ENCODE measurements around the gene ATG7.

ATG7 gene

DNA sequence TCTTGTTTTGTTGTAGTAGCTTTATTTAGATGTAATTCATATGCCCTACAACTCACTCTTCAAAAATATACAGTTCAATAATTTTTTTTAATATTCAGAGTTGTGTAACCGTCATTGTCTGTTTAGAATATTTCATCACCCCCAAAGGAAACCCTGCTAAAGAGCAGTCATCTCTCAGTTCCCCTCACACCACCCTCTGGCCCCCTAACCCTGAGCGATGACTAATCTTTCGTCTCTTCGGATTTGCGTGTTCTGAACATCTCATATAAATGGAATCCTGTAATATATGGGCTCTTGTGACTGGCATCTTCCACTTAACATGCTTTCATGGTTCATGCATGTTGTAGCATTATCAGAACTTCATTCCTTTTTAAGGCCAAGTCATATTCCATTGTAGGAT, 183.8 kb downstream of the ATG7 start (continued):
- TF ChIP-seq, protein P1, sequence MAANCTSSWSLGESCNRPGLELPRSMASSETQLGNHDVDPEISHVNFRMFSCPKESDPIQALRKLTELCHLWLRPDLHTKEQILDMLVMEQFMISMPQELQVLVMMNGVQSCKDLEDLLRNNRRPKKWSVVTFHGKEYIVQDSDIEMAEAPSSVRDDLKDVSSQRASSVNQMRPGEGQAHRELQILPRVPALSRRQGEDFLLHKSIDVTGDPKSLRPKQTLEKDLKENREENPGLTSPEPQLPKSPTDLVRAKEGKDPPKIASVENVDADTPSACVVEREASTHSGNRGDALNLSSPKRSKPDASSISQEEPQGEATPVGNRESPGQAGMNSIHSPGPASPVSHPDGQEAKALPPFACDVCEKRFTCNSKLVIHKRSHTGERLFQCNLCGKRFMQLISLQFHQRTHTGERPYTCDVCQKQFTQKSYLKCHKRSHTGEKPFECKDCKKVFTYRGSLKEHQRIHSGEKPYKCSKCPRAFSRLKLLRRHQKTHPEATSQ (tag by site-specific recombination; IDR thresholded peaks at IDR 0.05), result no peak
- TF ChIP-seq ZNF560 (tag by site-specific recombination; IDR thresholded peaks at IDR 0.05; ENCODE audit: borderline replicate concordance), result no peak
- TF ChIP-seq, protein P2, sequence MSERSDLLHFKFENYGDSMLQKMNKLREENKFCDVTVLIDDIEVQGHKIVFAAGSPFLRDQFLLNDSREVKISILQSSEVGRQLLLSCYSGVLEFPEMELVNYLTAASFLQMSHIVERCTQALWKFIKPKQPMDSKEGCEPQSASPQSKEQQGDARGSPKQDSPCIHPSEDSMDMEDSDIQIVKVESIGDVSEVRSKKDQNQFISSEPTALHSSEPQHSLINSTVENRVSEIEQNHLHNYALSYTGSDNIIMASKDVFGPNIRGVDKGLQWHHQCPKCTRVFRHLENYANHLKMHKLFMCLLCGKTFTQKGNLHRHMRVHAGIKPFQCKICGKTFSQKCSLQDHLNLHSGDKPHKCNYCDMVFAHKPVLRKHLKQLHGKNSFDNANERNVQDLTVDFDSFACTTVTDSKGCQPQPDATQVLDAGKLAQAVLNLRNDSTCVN (tag by site-specific recombination; optimal IDR thresholded peaks at IDR 0.05), result no peak
- TF ChIP-seq, protein P3, sequence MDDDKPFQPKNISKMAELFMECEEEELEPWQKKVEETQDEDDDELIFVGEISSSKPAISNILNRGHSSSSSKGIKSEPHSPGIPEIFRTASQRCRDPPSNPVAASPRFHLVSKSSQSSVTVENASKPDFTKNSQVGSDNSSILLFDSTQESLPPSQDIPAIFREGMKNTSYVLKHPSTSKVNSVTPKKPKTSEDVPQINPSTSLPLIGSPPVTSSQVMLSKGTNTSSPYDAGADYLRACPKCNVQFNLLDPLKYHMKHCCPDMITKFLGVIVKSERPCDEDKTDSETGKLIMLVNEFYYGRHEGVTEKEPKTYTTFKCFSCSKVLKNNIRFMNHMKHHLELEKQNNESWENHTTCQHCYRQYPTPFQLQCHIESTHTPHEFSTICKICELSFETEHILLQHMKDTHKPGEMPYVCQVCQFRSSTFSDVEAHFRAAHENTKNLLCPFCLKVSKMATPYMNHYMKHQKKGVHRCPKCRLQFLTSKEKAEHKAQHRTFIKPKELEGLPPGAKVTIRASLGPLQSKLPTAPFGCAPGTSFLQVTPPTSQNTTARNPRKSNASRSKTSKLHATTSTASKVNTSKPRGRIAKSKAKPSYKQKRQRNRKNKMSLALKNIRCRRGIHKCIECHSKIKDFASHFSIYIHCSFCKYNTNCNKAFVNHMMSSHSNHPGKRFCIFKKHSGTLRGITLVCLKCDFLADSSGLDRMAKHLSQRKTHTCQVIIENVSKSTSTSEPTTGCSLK (tag by site-specific recombination; IDR thresholded peaks at IDR 0.05), result no peak

DNA sequence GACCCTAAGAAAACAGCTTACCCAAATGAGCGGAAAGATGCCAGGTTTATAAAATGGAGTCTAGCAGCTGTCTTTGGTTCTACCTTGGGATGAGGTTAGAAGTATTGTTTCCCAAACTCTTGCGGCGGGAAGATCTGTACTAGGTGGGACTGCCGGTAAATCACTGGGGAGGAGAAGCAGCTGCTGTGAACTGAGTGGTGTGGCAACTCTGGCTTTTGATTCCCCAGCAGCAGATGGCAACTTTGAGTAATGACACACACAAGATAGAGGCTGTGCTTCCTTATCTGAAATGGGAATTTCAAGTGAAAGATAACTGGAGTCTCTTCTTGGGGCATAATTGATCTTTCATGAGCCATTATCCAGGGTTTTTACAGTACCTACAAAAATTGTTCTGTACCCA, 184.9 kb downstream of the ATG7 start:
- H3K4me3 ChIP-seq (ENCODE audit: low read depth, low read length), result no peak overlapping the region
- no peak for TF ChIP-seq RBAK (tag by site-specific recombination; IDR thresholded peaks at IDR 0.05)
- no peak for TF ChIP-seq MEIS1 (CRISPR knock-in tag; IDR thresholded peaks at IDR 0.05; ENCODE audit: borderline replicate concordance)
- H3K36me3 ChIP-seq (ENCODE audit: control insufficient read depth in 2 of 2, insufficient read depth in 1 of 2, low read length in 2 of 2), result no peaks in the 10 kb centered on the region
- POLR2A ChIA-PET, result no interaction called here
- H3K4me1 ChIP-seq (ENCODE audit: control insufficient read depth, insufficient read depth, low read length), result peaks cover 10% of the 10 kb centered on the region; the same call in 1 of the 2 replicates
- H3K27ac ChIP-seq (ENCODE audit: extremely low read depth, low read depth, low read length), result no peak overlapping the region
- CTCF ChIA-PET, result interaction anchor here (0.6 kb wide), 1 partner anchor 146 kb away, joined by 5 read pairs; no protein-coding TSS in a partner anchor
- no peaks in the 10 kb centered on the region for H3K9me3 ChIP-seq (ENCODE audit: control insufficient read depth, insufficient read depth, low read depth, low read length)

DNA sequence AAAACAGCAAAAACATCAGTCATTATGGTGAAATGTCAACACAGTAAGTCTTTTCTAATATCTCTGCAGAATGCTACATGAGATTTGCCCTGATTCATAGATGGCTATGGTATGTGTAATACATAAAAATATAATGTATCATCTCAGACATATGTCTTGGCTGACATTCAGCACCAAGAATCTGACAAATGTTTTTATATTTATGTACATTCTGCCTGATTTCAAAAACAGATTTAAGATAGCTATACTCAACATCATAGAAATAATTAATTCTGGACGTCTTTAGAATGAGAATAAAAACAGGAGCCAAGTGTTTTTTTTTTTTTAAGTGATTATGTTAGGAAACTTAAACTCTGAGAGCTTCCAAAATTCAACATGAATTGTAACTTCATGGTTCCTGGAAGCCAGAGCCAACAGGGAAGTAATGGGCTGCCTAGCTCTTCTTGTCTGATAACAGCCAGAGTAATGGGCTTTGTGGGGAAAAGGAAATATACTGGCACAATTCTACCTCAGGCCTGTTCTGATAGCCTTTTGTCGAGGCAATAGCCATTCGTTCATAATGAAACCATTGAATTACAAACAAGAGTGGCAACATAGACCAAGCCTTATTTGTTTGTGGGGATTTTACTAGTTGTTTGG, 187.1 kb downstream of the ATG7 start:
- Histone ChIP-seq H3K4me3 (ENCODE audit: low read depth, low read length) (no peak overlapping the region), H3K36me3 (ENCODE audit: control insufficient read depth in 2 of 2, insufficient read depth in 1 of 2, low read length in 2 of 2) (no peaks in the 10 kb centered on the region), H3K4me1 (ENCODE audit: control insufficient read depth, insufficient read depth, low read length) (no peaks in the 10 kb centered on the region), H3K27ac (ENCODE audit: extremely low read depth, low read depth, low read length) (no peak overlapping the region), H3K9me3 (ENCODE audit: control insufficient read depth, insufficient read depth, low read depth, low read length) (no peaks in the 10 kb centered on the region)
- no peak for TF ChIP-seq ZNF114 (tag by site-specific recombination; IDR thresholded peaks at IDR 0.05)
- TF ChIP-seq, protein P4, sequence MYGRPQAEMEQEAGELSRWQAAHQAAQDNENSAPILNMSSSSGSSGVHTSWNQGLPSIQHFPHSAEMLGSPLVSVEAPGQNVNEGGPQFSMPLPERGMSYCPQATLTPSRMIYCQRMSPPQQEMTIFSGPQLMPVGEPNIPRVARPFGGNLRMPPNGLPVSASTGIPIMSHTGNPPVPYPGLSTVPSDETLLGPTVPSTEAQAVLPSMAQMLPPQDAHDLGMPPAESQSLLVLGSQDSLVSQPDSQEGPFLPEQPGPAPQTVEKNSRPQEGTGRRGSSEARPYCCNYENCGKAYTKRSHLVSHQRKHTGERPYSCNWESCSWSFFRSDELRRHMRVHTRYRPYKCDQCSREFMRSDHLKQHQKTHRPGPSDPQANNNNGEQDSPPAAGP (tag by site-specific recombination; IDR thresholded peaks at IDR 0.05), result no peak
- no peak for TF ChIP-seq ZNF585B (tag by site-specific recombination; IDR thresholded peaks at IDR 0.05)
- no peak for TF ChIP-seq ZNF174 (tag by site-specific recombination; IDR thresholded peaks at IDR 0.05)
- TF ChIP-seq ZNF629 (tag by site-specific recombination; IDR thresholded peaks at IDR 0.05), result no peak
- TF ChIP-seq ZNF169 (tag by site-specific recombination; IDR thresholded peaks at IDR 0.05), result no peak
- no peak for TF ChIP-seq ZNF561 (tag by site-specific recombination; IDR thresholded peaks at IDR 0.05; ENCODE audit: borderline replicate concordance)
- no peak for TF ChIP-seq ZNF350 (tag by site-specific recombination; IDR thresholded peaks at IDR 0.05)
- TF ChIP-seq, protein P5, sequence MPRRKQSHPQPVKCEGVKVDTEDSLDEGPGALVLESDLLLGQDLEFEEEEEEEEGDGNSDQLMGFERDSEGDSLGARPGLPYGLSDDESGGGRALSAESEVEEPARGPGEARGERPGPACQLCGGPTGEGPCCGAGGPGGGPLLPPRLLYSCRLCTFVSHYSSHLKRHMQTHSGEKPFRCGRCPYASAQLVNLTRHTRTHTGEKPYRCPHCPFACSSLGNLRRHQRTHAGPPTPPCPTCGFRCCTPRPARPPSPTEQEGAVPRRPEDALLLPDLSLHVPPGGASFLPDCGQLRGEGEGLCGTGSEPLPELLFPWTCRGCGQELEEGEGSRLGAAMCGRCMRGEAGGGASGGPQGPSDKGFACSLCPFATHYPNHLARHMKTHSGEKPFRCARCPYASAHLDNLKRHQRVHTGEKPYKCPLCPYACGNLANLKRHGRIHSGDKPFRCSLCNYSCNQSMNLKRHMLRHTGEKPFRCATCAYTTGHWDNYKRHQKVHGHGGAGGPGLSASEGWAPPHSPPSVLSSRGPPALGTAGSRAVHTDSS (tag by site-specific recombination; IDR thresholded peaks at IDR 0.05), result no peak
- TF ChIP-seq ZNF2 (tag by site-specific recombination; IDR thresholded peaks at IDR 0.05), result no peak
- TF ChIP-seq ZNF549 (tag by site-specific recombination; IDR thresholded peaks at IDR 0.05), result no peak
- TF ChIP-seq ZNF624 (tag by site-specific recombination; IDR thresholded peaks at IDR 0.05), result no peak
- ChIA-PET POLR2A (no interaction called here), CTCF (no interaction called here)
